HepG2 (cell line): Measurements from ENCODE around the gene S100A9. TPM values are rescaled to one million over a fixed set of nuclear protein-coding genes. Genes with fewer than 3 reads are reported as not detected.

Experiments used
- ATAC-seq: fragments of 200-7000 bp; cut with Tn5 transposase; 3 replicates; pipeline ENCODE4 v1.9.1; 2020; ENCODE audit warnings: mild to moderate bottlenecking, moderate library complexity
- BruUV-seq: library from RNA; stranded (reverse); fragments of 400-500 nt; replicated peaks from 2 replicates; lab custom pipeline; 2021; lab: Mats Ljungman, UMichigan
- CTCF ChIA-PET: fragments of 300-600 bp; formaldehyde crosslinking; extraction: SDS; loops from one replicate; lab custom pipeline; 2021; ENCODE audit warnings: low total read pairs, inconsistent platforms, low intra/inter-chr PET ratio; lab: Yijun Ruan, JAX
- POLR2A ChIA-PET: fragments of 350-600 bp; sonication (Branson Sonifier 250); formaldehyde crosslinking; loops from one replicate; lab custom pipeline; 2020; ENCODE audit warnings: antibody characterized with exemption, inconsistent platforms; lab: Yijun Ruan, JAX
- DNase-seq: peaks from one replicate; pipeline ENCODE4 v3.0.0-alpha.2; 2015; ENCODE audit warnings: low spot score
- FAIRE-seq: peaks from 3 replicates; lab custom pipeline; 2011; peaks lifted over from hg19 to GRCh38; lab: Jason Lieb, UNC
- H2AFZ ChIP-seq: one replicate; pipeline ENCODE4 v1.6.1; 2011; ENCODE audit warnings: low read length, inconsistent platforms
- H3K27ac ChIP-seq: fragments of 300-600 bp; 3 replicates; pipeline ENCODE4 v1.8.0; 2011; ENCODE audit warnings: mixed run types, mild to moderate bottlenecking, mixed read lengths, low read length, inconsistent platforms; ENCODE audit not compliant: insufficient read depth; ENCODE audit errors: extremely low read length
- H3K27me3 ChIP-seq, 2 experiments: fragments of 200-600 bp in 1 of 2; 2 replicates in 1 of 2; 3 replicates in 1 of 2; pipeline versions ENCODE4 v1.6.0 to v1.8.0; 2011; ENCODE audit warnings: low read length in 2 of 2, mild to moderate bottlenecking in 2 of 2, moderate library complexity in 2 of 2, inconsistent platforms in 1 of 2; ENCODE audit not compliant: insufficient read depth in 2 of 2, control insufficient read depth in 1 of 2
- H3K36me3 ChIP-seq, 2 experiments: fragments of 200-600 bp in 1 of 2; replicated peaks in 1 of 2; 2 replicates in 1 of 2; 3 replicates in 1 of 2; pipeline versions ENCODE4 v1.5.1 to v1.8.0; 2011; ENCODE audit warnings: low read length in 2 of 2, inconsistent platforms in 1 of 2; ENCODE audit not compliant: insufficient read depth in 2 of 2, control insufficient read depth in 1 of 2
- H3K4me1 ChIP-seq: 2 replicates; pipeline ENCODE4 v1.5.1; 2012; ENCODE audit warnings: low read length, inconsistent platforms; ENCODE audit not compliant: insufficient read depth
- H3K4me2 ChIP-seq: 2 replicates; pipeline ENCODE4 v1.6.0; 2011; ENCODE audit warnings: low read depth, low read length, inconsistent platforms
- H3K4me3 ChIP-seq, 3 experiments: fragments of 200-600 bp in 1 of 3; sonication (generic), shearing (Covaris generic) in 1 of 3; replicated peaks in 1 of 3; 2 replicates each; pipeline ENCODE4 v1.5.1; 2011 to 2016; ENCODE audit warnings: low read length in 3 of 3, inconsistent platforms in 2 of 3, low read depth in 2 of 3, mild to moderate bottlenecking in 2 of 3, control low read depth in 1 of 3, mixed read lengths in 1 of 3; ENCODE audit not compliant: insufficient read depth in 1 of 3
- H3K79me2 ChIP-seq: one replicate; pipeline ENCODE4 v1.6.1; 2011; ENCODE audit warnings: low read length, inconsistent platforms; ENCODE audit not compliant: insufficient read depth
- H3K9ac ChIP-seq: 2 replicates; pipeline ENCODE4 v1.6.0; 2011; ENCODE audit warnings: mild to moderate bottlenecking, low read depth, low read length, inconsistent platforms; ENCODE audit not compliant: insufficient read depth
- H3K9me3 ChIP-seq: 2 replicates; pipeline ENCODE4 v1.5.1; 2012; ENCODE audit warnings: mild to moderate bottlenecking, low read length
- H4K20me1 ChIP-seq: 2 replicates; pipeline ENCODE4 v1.6.0; 2011; ENCODE audit warnings: inconsistent platforms, mild to moderate bottlenecking, low read length, moderate library complexity; ENCODE audit not compliant: insufficient read depth
- HOXA9 ChIP-seq: sonication (generic); formaldehyde crosslinking; IDR thresholded peaks from 2 replicates; pipeline ENCODE4 v1.8.1; 2022; ENCODE audit warnings: missing genetic modification reagents, mild to moderate bottlenecking, moderate library complexity, borderline replicate concordance
- REPIN1 ChIP-seq: sonication (generic); formaldehyde crosslinking; IDR thresholded peaks from 2 replicates; pipeline ENCODE4 v1.8.0; 2022; ENCODE audit warnings: missing genetic modification reagents, low read depth, mild to moderate bottlenecking, borderline replicate concordance
- REXO4 ChIP-seq: sonication (generic); formaldehyde crosslinking; IDR thresholded peaks from 2 replicates; pipeline ENCODE4 v1.8.0; 2022; ENCODE audit warnings: missing genetic modification reagents, mild to moderate bottlenecking, borderline replicate concordance
- ZNF160 ChIP-seq: sonication (generic); formaldehyde crosslinking; IDR thresholded peaks from 2 replicates; pipeline ENCODE4 v1.8.0; 2022; ENCODE audit warnings: mild to moderate bottlenecking, inconsistent platforms, missing genetic modification reagents
- ZNF329 ChIP-seq: sonication (generic); formaldehyde crosslinking; IDR thresholded peaks from 2 replicates; pipeline ENCODE4 v1.9.0; 2021; ENCODE audit warnings: low read depth, mild to moderate bottlenecking, missing genetic modification reagents
- ZNF446 ChIP-seq: sonication (generic); formaldehyde crosslinking; IDR thresholded peaks from 2 replicates; pipeline ENCODE4 v1.5.0; 2020; ENCODE audit warnings: mild to moderate bottlenecking, missing genetic modification reagents
- ZNF484 ChIP-seq: sonication (generic); formaldehyde crosslinking; IDR thresholded peaks from 2 replicates; pipeline ENCODE4 v1.5.1; 2020; ENCODE audit warnings: mild to moderate bottlenecking, low read depth, missing genetic modification reagents, borderline replicate concordance
- ZNF550 ChIP-seq: sonication (generic); formaldehyde crosslinking; IDR thresholded peaks from 2 replicates; pipeline ENCODE4 v1.4.0; 2020; ENCODE audit warnings: mild to moderate bottlenecking, missing genetic modification reagents, borderline replicate concordance
- WGBS: methylation state at CpG from one replicate; pipeline ENCODE4 v1.1.6; 2017; ENCODE audit warnings: low lambda C conversion rate; 5-methylcytosine and 5-hydroxymethylcytosine counted together
- in situ Hi-C: cut with HindIII; loops from 2 replicates; pipeline ENCODE4 v1.10.0; 2017; ENCODE audit warnings: low pct_unique_long_range_greater_than_20kb; ENCODE audit not compliant: extremely low pct_ligation_motif_present
- intact Hi-C: fragments of 100-400 bp; cut with micrococcal nuclease; formaldehyde crosslinking; loops from one replicate; pipeline ENCODE4 v1.10.0; 2022; ENCODE audit not compliant: unreplicated experiment
- polyA plus RNA-seq, 8 experiments: library from polyadenylated mRNA; depleted of rRNA in 3 of 8; stranded (reverse) in 7 of 8; unstranded in 1 of 8; fragments of >200 nt; fragmentation: Illumina TruSeq in 4 of 8; extraction: Trizol in 4 of 8; gene quantifications; 2 replicates each; pipeline versions ENCODE4 v1.2.1 to v1.2.3, GENCODE V29; 2011 to 2016; ENCODE audit warnings: low read depth in 4 of 8, missing spikeins in 1 of 8, mixed read lengths in 1 of 8; ENCODE audit not compliant: insufficient read depth in 1 of 8
- total RNA-seq, 5 experiments: library from RNA; depleted of rRNA; stranded (reverse); fragments of >200 nt; fragmentation: Illumina TruSeq; extraction: Trizol; gene quantifications; 2 replicates each; pipeline ENCODE4 v1.2.3, GENCODE V29; 2016; ENCODE audit warnings: low read depth in 1 of 5
- TF ChIP-seq, protein P1 (sequence below): sonication (generic); formaldehyde crosslinking; IDR thresholded peaks from 2 replicates; pipeline ENCODE4 v1.4.0; 2020; ENCODE audit warnings: mild to moderate bottlenecking, missing genetic modification reagents

S100A9 gene
- total and polyA plus RNA-seq, 2 of the 13 experiments (the other 11 are each of a cell fraction or from before 2014, with no cell fraction given): 0.31 to 0.69 TPM

DNA sequence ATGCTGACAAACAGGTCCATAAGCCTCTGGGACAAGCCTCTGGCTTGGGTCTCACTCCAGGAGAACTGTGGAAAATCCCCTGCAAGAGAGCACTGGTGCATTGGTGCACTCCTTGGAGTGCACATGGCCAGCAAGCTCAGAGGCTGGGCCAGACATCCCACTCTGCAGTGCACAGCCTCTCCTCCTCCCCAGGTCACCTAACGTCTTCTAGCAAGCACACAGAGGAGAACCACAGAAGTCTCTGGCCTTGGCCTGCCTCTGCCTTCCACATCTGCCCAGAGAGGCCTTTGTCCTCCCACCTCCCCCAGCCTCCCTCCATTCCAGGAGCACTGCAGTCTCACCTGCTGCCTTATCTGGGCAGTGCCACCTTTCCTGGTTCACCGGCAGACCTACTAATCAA is 49.1 kb upstream of the S100A9 start:
- no peaks in the 10 kb centered on the region for H4K20me1 ChIP-seq
- no peaks in the 10 kb centered on the region for H3K79me2 ChIP-seq
- H3K4me3 ChIP-seq: no peak overlapping the region
- no peak overlapping the region for H2AFZ ChIP-seq
- no peak overlapping the region for H3K9ac ChIP-seq
- 36% methylated on average over 1 of the region's 2 CpGs for WGBS
- CTCF ChIA-PET: no interaction called here
- ATAC-seq (no peak), DNase-seq (no peak), FAIRE-seq (no peak)
- in situ Hi-C loops (no loop called here), intact Hi-C loops (no loop called here)
- no peak overlapping the region for H3K4me2 ChIP-seq
- no peaks in the 10 kb centered on the region for H3K36me3 ChIP-seq
- POLR2A ChIA-PET: no interaction called here
- H3K9me3 ChIP-seq: no peaks in the 10 kb centered on the region
- H3K27ac ChIP-seq: no peak overlapping the region
- no peaks in the 10 kb centered on the region for H3K4me1 ChIP-seq
- no TSS peak for BruUV-seq
- H3K27me3 ChIP-seq: peaks cover 2 to 11% of the 10 kb centered on the region in 2 experiments; a peak in 4 of 5 replicates
- TF ChIP-seq ZNF329 (CRISPR knock-in tag): no peak
- TF ChIP-seq ZNF160: no peak
- TF ChIP-seq ZNF550 (CRISPR knock-in tag): no peak
- TF ChIP-seq ZNF484: no peak
- TF ChIP-seq, protein P1, sequence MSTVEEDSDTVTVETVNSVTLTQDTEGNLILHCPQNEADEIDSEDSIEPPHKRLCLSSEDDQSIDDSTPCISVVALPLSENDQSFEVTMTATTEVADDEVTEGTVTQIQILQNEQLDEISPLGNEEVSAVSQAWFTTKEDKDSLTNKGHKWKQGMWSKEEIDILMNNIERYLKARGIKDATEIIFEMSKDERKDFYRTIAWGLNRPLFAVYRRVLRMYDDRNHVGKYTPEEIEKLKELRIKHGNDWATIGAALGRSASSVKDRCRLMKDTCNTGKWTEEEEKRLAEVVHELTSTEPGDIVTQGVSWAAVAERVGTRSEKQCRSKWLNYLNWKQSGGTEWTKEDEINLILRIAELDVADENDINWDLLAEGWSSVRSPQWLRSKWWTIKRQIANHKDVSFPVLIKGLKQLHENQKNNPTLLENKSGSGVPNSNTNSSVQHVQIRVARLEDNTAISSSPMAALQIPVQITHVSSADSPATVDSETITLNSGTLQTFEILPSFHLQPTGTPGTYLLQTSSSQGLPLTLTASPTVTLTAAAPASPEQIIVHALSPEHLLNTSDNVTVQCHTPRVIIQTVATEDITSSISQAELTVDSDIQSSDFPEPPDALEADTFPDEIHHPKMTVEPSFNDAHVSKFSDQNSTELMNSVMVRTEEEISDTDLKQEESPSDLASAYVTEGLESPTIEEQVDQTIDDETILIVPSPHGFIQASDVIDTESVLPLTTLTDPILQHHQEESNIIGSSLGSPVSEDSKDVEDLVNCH: no peak
- no peak for TF ChIP-seq REPIN1 (CRISPR knock-in tag)
- TF ChIP-seq REXO4 (CRISPR knock-in tag): no peak
- no peak for TF ChIP-seq ZNF446 (CRISPR knock-in tag)
- TF ChIP-seq HOXA9: no peak
- TF ChIP-seq, all 625 proteins: peak for 0
